ENCODE measurements around the gene NAA38.

The NAA38 gene

GRCh38 chr17:7903154-7904103 is 46.1 kb upstream of the NAA38 start (continued):
- TF ChIP-seq ZNF561 (tag by site-specific recombination; IDR thresholded peaks at IDR 0.05; ENCODE audit: borderline replicate concordance) (peak; percentile 99), MYNN (tag by site-specific recombination; IDR thresholded peaks at IDR 0.05; ENCODE audit: borderline replicate concordance) (no peak), ZNF266 (tag by site-specific recombination; IDR thresholded peaks at IDR 0.05; ENCODE audit: low read depth) (no peak), HOXC10 (CRISPR knock-in tag; IDR thresholded peaks at IDR 0.05) (no peak), ZNF548 (tag by site-specific recombination; IDR thresholded peaks at IDR 0.05) (no peak), KLF9 (tag by site-specific recombination; IDR thresholded peaks at IDR 0.05; ENCODE audit: low read depth) (no peak), ZNF596 (tag by site-specific recombination; IDR thresholded peaks at IDR 0.05) (peak; percentile 60), FEZF1 (tag by site-specific recombination; IDR thresholded peaks at IDR 0.05) (peak; percentile 89), ZNF514 (tag by site-specific recombination; IDR thresholded peaks at IDR 0.05) (no peak), ZNF157 (tag by site-specific recombination; IDR thresholded peaks at IDR 0.05) (no peak), ZNF112 (tag by site-specific recombination; IDR thresholded peaks at IDR 0.05) (no peak), ZNF580 (tag by site-specific recombination; IDR thresholded peaks at IDR 0.05) (no peak), ZNF560 (tag by site-specific recombination; IDR thresholded peaks at IDR 0.05; ENCODE audit: borderline replicate concordance) (no peak), IKZF3 (tag by site-specific recombination; IDR thresholded peaks at IDR 0.05) (0 out of 2 replicates have a peak, but pooled peaks have one; percentile 38), ZSCAN5A (tag by site-specific recombination; IDR thresholded peaks at IDR 0.05) (no peak), ZBTB10 (tag by site-specific recombination; IDR thresholded peaks at IDR 0.05) (no peak), ZNF362 (tag by site-specific recombination; IDR thresholded peaks at IDR 0.05) (no peak), ZNF18 (tag by site-specific recombination; IDR thresholded peaks at IDR 0.05) (0 out of 2 replicates have a peak, but pooled peaks have one; percentile 49), ZNF416 (tag by site-specific recombination; IDR thresholded peaks at IDR 0.05) (no peak), ZBTB8A (tag by site-specific recombination; IDR thresholded peaks at IDR 0.05) (peak; percentile 94), ZNF747 (tag by site-specific recombination; IDR thresholded peaks at IDR 0.05) (no peak), ZSCAN4 (tag by site-specific recombination; IDR thresholded peaks at IDR 0.05) (no peak), ZNF398 (tag by site-specific recombination; IDR thresholded peaks at IDR 0.05) (no peak), CTCF (tag by site-specific recombination; IDR thresholded peaks at IDR 0.05) (no peak), ZFP3 (tag by site-specific recombination; IDR thresholded peaks at IDR 0.05; ENCODE audit: low read depth) (no peak)

All from HEK293 (cell line).